Epithelial cell of esophagus (primary cell): ENCODE measurements around the gene SPAG9.
A peak's percentile ranks its signal among the peaks of the same experiment; 100 is the strongest.
"Not testable (repeated sequence)": the region's sequence is repeated elsewhere in the genome, so short reads cannot be mapped to it uniquely, and the experiment has no call there.

Experiments
- DNase-seq: peaks from one replicate; pipeline ENCODE4 v3.0.0; 2010; ENCODE audit warnings: low read depth
- H3K4me3 ChIP-seq: 2 replicates; pipeline ENCODE4 v1.5.1; 2011; ENCODE audit warnings: mild to moderate bottlenecking, low read length, control low read depth
- TF ChIP-seq, protein P1 (sequence below): IDR thresholded peaks from 2 replicates; pipeline ENCODE4 v1.5.1; 2011; ENCODE audit warnings: low read depth, mild to moderate bottlenecking, low read length, control low read depth, inconsistent platforms; ENCODE audit not compliant: insufficient read depth; ENCODE audit errors: missing control alignments

SPAG9 gene

DNA sequence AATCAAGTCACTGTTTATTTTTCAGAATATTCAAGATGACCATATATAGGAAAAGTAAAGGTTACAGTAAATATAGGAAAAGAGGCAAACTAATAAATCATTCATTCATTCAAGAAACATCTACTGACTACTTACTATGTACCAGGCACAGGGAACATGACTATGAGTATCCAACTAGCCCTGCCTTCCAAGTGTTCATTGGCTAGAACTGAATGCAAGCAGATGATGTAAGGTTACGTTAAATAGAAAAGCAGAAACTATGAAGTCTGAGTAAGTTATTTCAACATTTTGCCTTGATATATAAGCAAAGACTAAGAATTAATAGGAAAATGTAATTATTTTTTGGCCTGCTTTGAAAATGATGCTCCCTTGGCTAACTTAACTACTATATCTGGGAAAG lies 36.7 kb downstream of the SPAG9 start:
- TF ChIP-seq, protein P1, sequence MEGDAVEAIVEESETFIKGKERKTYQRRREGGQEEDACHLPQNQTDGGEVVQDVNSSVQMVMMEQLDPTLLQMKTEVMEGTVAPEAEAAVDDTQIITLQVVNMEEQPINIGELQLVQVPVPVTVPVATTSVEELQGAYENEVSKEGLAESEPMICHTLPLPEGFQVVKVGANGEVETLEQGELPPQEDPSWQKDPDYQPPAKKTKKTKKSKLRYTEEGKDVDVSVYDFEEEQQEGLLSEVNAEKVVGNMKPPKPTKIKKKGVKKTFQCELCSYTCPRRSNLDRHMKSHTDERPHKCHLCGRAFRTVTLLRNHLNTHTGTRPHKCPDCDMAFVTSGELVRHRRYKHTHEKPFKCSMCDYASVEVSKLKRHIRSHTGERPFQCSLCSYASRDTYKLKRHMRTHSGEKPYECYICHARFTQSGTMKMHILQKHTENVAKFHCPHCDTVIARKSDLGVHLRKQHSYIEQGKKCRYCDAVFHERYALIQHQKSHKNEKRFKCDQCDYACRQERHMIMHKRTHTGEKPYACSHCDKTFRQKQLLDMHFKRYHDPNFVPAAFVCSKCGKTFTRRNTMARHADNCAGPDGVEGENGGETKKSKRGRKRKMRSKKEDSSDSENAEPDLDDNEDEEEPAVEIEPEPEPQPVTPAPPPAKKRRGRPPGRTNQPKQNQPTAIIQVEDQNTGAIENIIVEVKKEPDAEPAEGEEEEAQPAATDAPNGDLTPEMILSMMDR: no peak
- H3K4me3 ChIP-seq: no peak overlapping the region
- DNase-seq: no peak

DNA sequence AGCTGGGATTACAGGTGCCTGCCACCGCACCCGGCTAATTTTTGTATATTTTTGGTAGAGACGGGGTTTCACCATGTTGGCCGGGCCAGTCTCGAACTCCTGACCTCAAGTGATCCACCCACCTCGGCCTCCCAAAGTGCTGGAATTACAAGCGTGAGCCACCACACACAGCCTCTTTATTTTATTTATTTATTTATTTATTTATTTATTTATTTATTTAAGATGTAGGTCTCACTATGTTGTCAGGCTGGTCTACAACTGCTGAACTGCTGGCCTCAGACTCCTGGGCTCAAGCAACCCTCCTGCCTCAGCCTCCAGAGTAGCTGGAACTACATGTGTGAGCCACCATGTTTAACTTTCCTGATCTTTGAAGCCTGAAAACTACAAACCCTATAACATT lies 37.3 kb downstream of the SPAG9 start:
- DNase-seq, H3K4me3 ChIP-seq: not testable (repeated sequence)

DNA sequence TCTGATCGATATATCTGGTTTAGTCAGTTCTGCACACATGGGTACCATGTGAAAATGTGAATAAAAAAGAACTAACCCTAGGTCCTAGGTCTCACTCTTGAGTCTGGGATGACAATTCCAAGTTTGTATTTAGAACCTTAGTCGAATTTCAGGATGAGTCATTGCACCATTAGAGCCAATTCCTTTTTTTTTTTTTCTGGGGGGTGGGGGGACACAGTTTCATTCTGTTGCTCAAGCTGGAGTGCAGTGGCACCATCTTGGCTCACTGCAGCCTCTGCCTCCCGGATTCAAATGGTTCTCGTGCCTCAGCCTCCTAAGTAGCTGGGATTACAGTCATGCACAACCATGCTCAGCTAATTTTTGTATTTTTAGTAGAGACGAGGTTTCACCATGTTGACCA lies 41.6 kb downstream of the SPAG9 start:
- no peak overlapping the region for H3K4me3 ChIP-seq
- DNase-seq: peak; percentile 22
- TF ChIP-seq, protein P1: no peak

DNA sequence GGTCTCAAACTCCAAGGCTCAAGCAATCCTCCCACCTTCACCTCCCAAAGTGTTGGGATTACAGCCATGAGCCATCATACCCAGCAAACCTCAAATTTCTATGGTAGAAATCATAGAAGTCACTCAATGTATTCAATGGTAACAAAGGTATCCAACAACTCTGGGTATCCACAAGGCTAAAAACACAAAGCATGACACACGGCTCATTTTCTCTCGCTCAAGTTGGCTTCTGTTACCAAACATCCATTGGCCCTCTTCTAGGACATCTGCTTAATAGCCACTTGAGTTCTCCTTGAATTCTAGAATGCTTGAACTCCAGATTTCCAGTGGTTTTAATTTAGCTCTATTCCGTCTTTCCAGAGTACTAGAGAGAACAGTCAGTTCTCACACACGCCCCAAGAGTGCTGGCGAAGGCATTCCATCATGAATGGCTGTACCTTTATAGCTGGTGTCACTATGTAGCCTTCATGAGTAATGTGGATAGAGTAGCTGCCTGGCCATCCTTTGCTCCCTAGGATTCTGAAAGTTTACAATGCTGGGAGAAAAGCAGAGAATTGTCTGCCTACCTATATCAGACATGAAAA lies 42.6 kb downstream of the SPAG9 start:
- DNase-seq: no peak
- H3K4me3 ChIP-seq: no peak overlapping the region
- TF ChIP-seq, protein P1: no peak

DNA sequence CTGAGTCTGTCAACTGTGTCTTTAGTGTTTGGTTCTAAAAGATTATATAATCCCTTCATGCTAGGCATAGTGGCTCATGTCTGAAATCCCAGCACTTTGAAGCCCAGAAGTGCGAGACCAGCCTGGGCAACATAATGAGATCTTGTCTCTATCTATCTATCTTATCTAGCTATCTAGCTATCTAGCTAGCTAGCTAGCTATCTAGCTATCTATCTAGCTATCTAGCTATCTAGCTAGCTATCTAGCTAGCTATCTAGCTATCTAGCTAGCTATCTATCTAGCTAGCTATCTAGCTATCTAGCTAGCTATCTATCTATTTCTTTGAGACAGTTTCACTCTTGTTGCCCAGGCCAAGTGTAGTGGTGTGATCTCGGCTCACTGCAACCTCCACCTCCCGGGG lies 43.8 kb downstream of the SPAG9 start:
- TF ChIP-seq, protein P1: no peak
- no peak for DNase-seq
- H3K4me3 ChIP-seq: no peak overlapping the region

DNA sequence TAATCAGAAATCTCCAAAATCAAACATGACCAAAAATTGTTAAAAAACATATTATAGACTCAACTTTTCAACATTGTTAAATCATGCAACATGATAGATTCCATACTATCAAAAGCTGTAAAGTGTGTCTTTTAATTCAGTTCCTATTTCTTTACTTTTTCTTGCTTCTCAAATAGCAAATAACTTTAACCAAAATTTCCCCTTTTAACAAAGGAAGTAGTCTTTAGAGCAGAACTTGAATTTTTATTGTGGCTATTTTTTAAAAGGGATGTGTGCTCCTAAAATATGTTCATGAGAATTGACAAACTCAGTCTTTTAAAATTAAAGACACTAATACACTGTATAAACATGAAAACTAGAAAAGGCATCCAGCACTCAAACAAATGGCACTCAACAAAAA lies 49.1 kb downstream of the SPAG9 start:
- TF ChIP-seq, protein P1: no peak
- no peak overlapping the region for H3K4me3 ChIP-seq
- no peak for DNase-seq

DNA sequence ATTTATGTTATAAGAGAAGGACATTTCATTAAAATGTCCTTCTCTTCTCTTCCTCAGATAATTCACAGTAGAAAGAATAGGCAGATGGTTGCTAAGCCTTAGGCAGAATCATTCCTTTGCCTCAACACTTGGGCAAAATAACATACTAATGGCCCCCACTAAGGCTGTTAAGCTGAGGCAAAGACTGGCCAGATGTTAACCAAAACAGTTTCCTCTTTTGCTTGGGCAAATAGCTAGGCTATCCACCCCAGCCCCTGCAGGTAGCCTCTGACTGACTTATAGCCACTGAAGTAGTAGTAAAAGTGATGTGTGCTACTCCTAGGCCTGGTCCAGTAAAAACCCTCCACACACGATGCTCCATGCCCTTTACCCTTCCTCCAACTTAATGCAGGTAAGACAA lies 55.2 kb downstream of the SPAG9 start:
- TF ChIP-seq, protein P1: no peak
- no peak overlapping the region for H3K4me3 ChIP-seq
- DNase-seq: no peak
